Adrenal gland (tissue), 5 donors: ENCODE results near the gene MORN1.

Source experiments
- CTCF ChIP-seq, 6 experiments: fragments of 450-650 bp in 4 of 6; fragments of 200-600 bp in 2 of 6; sonication (generic) in 1 of 6; IDR thresholded peaks; 1 replicate in 5 of 6; 2 replicates in 1 of 6; pipeline versions ENCODE4 v1.5.1 to v1.8.0; 2016 to 2021; ENCODE audit warnings: antibody characterized with exemption in 6 of 6, mild to moderate bottlenecking in 2 of 6, moderate library complexity in 1 of 6
- POLR2A ChIP-seq, 2 donors: fragments of 450-650 bp; IDR thresholded peaks; one replicate each; pipeline ENCODE4 v1.6.1; 2017; ENCODE audit warnings: antibody characterized with exemption in 2 of 2, mild to moderate bottlenecking in 2 of 2, moderate library complexity in 1 of 2
- donor health status: DM: no; HTN: no; CAD: no.

- TF ChIP-seq CTCF (IDR thresholded peaks at IDR 0.05), result no peak
- TF ChIP-seq POLR2A (IDR thresholded peaks at IDR 0.05), result no peak
Observed at GRCh38 chr1:2372551-2373490, 18.5 kb downstream of the MORN1 start.
